ENCODE measurements around the gene SLC16A7. TPM values are rescaled to one million over a fixed set of nuclear protein-coding genes. Genes with fewer than 3 reads are reported as not detected.

Gene SLC16A7
- total RNA-seq, 1 donor from 2014 or later = 12.9 TPM

- DNase-seq (ENCODE audit: extremely low spot score, unreplicated experiment) = no peak
- H3K4me3 Mint-ChIP-seq = no peak overlapping the region
- H3K36me3 Mint-ChIP-seq = no peaks in the 10 kb centered on the region
- no peaks in the 10 kb centered on the region for H3K9me3 Mint-ChIP-seq
- H3K27ac Mint-ChIP-seq = no peak overlapping the region
- no peaks in the 10 kb centered on the region for H3K4me1 Mint-ChIP-seq (ENCODE audit: unreplicated experiment)
- no peak for TF ChIP-seq CTCF (conservative IDR thresholded peaks at IDR 0.05)
- no peaks in the 10 kb centered on the region for H3K27me3 Mint-ChIP-seq
Measured at GRCh38 chr12:59587710-59588109, 8.1 kb upstream of the SLC16A7 start.

- Mint-ChIP-seq H3K4me3 (peak overlapping the region; percentile 10), H3K4me1 (ENCODE audit: unreplicated experiment) (peaks cover 9% of the 10 kb centered on the region), H3K27me3 (peaks cover 5% of the 10 kb centered on the region), H3K9me3 (no peaks in the 10 kb centered on the region), H3K36me3 (peaks cover under 1% of the 10 kb centered on the region), H3K27ac (no peak overlapping the region)
- DNase-seq (ENCODE audit: extremely low spot score, unreplicated experiment) = no peak
- no peak for TF ChIP-seq CTCF (conservative IDR thresholded peaks at IDR 0.05)
Measured at GRCh38 chr12:59593761-59594160, 2.1 kb upstream of the SLC16A7 start.

GRCh38 chr12:59594943-59595500, 807 bp upstream of the SLC16A7 start:
- Mint-ChIP-seq H3K4me1 (ENCODE audit: unreplicated experiment) (peaks cover 19% of the 10 kb centered on the region), H3K4me3 (peak overlapping the region; percentile 91), H3K27me3 (peaks cover 8% of the 10 kb centered on the region), H3K27ac (peak overlapping the region; percentile 94), H3K36me3 (peaks cover 3% of the 10 kb centered on the region), H3K9me3 (no peaks in the 10 kb centered on the region)
- no peak for TF ChIP-seq CTCF (conservative IDR thresholded peaks at IDR 0.05)
- DNase-seq (ENCODE audit: extremely low spot score, unreplicated experiment) = no peak

- Mint-ChIP-seq H3K4me1 (ENCODE audit: unreplicated experiment) (peaks cover 19% of the 10 kb centered on the region), H3K36me3 (peaks cover 3% of the 10 kb centered on the region), H3K27ac (peak overlapping the region; percentile 94), H3K9me3 (no peaks in the 10 kb centered on the region), H3K27me3 (peaks cover 8% of the 10 kb centered on the region), H3K4me3 (peak overlapping the region; percentile 91)
- no peak for DNase-seq (ENCODE audit: extremely low spot score, unreplicated experiment)
- no peak for TF ChIP-seq CTCF (conservative IDR thresholded peaks at IDR 0.05)
Measured at GRCh38 chr12:59595565-59595882, 305 bp upstream of the SLC16A7 start.

- DNase-seq (ENCODE audit: extremely low spot score, unreplicated experiment) = no peak
- Mint-ChIP-seq H3K4me1 (ENCODE audit: unreplicated experiment) (peaks cover 19% of the 10 kb centered on the region), H3K27ac (peak overlapping the region; percentile 94), H3K9me3 (no peaks in the 10 kb centered on the region), H3K27me3 (peaks cover 8% of the 10 kb centered on the region), H3K36me3 (peaks cover 3% of the 10 kb centered on the region), H3K4me3 (peak overlapping the region; percentile 91)
- no peak for TF ChIP-seq CTCF (conservative IDR thresholded peaks at IDR 0.05)
Measured at GRCh38 chr12:59597385-59597781, 1.6 kb downstream of the SLC16A7 start.

GRCh38 chr12:59600171-59600570, 4.3 kb downstream of the SLC16A7 start:
- no peak for TF ChIP-seq CTCF (conservative IDR thresholded peaks at IDR 0.05)
- no peak for DNase-seq (ENCODE audit: extremely low spot score, unreplicated experiment)
- Mint-ChIP-seq H3K4me3 (no peak overlapping the region), H3K27me3 (peaks cover 8% of the 10 kb centered on the region), H3K27ac (no peak overlapping the region), H3K36me3 (peaks cover 3% of the 10 kb centered on the region), H3K4me1 (ENCODE audit: unreplicated experiment) (peaks cover 16% of the 10 kb centered on the region), H3K9me3 (no peaks in the 10 kb centered on the region)

Measured in type B pancreatic cell (in vitro differentiated cells).